ENCODE data around the gene HIBADH.

DNA sequence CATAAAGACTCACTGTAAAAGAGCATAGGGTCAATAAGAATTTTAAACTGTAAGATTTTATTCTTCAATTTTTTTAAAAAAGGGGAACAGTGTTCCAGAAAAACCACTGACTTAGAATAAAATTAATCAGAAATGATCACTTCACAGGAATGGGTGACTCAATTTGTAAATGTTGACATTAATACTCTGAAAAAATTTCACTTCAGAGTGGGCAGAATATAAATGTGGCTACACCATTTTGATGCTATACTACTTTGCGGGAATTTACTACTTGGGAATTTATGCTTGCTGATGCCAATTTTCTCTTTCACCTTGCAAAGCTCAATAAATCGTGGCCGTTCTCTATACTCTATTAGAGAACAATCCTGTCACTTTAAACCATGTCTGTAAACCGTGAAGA lies 126.9 kb downstream of the HIBADH start:
- TF ChIP-seq FOXS1 (CRISPR knock-in tag; IDR thresholded peaks at IDR 0.05), result no peak
- no peak for TF ChIP-seq EP300 (IDR thresholded peaks at IDR 0.05)
- TF ChIP-seq PHF8 (IDR thresholded peaks at IDR 0.05; ENCODE audit: borderline replicate concordance, low read depth), result no peak
- TF ChIP-seq BHLHE40 (IDR thresholded peaks at IDR 0.05; ENCODE audit: low read depth, low read length), result no peak
- TF ChIP-seq, protein P1, sequence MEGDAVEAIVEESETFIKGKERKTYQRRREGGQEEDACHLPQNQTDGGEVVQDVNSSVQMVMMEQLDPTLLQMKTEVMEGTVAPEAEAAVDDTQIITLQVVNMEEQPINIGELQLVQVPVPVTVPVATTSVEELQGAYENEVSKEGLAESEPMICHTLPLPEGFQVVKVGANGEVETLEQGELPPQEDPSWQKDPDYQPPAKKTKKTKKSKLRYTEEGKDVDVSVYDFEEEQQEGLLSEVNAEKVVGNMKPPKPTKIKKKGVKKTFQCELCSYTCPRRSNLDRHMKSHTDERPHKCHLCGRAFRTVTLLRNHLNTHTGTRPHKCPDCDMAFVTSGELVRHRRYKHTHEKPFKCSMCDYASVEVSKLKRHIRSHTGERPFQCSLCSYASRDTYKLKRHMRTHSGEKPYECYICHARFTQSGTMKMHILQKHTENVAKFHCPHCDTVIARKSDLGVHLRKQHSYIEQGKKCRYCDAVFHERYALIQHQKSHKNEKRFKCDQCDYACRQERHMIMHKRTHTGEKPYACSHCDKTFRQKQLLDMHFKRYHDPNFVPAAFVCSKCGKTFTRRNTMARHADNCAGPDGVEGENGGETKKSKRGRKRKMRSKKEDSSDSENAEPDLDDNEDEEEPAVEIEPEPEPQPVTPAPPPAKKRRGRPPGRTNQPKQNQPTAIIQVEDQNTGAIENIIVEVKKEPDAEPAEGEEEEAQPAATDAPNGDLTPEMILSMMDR (IDR thresholded peaks at IDR 0.05), result no peak
- no peak for TF ChIP-seq FOSL2 (IDR thresholded peaks at IDR 0.05)
- no peak for TF ChIP-seq FOSL2 (CRISPR knock-in tag; IDR thresholded peaks at IDR 0.05)
- no peak for TF ChIP-seq POLR2A (IDR thresholded peaks at IDR 0.05; ENCODE audit: low read length)
- TF ChIP-seq KDM1A (IDR thresholded peaks at IDR 0.05; ENCODE audit: low read depth), result no peak
- no peak for TF ChIP-seq POLR2AphosphoS2 (conservative IDR thresholded peaks at IDR 0.05; ENCODE audit: low read length)
- TF ChIP-seq MAZ (IDR thresholded peaks at IDR 0.05; ENCODE audit: borderline replicate concordance, low read depth, low read length), result no peak

All from A549 (cell line).